Upper lobe of right lung (tissue), 1 donor: Measurements from ENCODE around the gene SMIM36. TPM values are rescaled to one million over a fixed set of nuclear protein-coding genes. Genes with fewer than 3 reads are reported as not detected.

Experiments used
- ATAC-seq: fragments of 200-7000 bp; cut with Tn5 transposase; one replicate; pipeline ENCODE4 v1.9.1; 2020; ENCODE audit warnings: mild to moderate bottlenecking, moderate library complexity
- DNase-seq: peaks from one replicate; pipeline ENCODE4 v3.0.0-alpha.2; 2020
- H3K27ac ChIP-seq: fragments of 200-600 bp; one replicate; pipeline ENCODE4 v1.8.0; 2022
- H3K27me3 ChIP-seq: fragments of 200-600 bp; one replicate; pipeline ENCODE4 v1.8.0; 2022; ENCODE audit warnings: mild to moderate bottlenecking
- H3K36me3 ChIP-seq: fragments of 200-600 bp; one replicate; pipeline ENCODE4 v1.8.0; 2022
- H3K4me1 ChIP-seq: fragments of 200-600 bp; one replicate; pipeline ENCODE4 v1.8.0; 2022
- H3K4me3 ChIP-seq: fragments of 200-600 bp; one replicate; pipeline ENCODE4 v1.8.0; 2022; ENCODE audit warnings: mild to moderate bottlenecking
- H3K9me3 ChIP-seq: fragments of 200-600 bp; one replicate; pipeline ENCODE4 v1.8.0; 2022
- CTCF ChIP-seq: fragments of 200-600 bp; IDR thresholded peaks from one replicate; pipeline ENCODE4 v1.8.0; 2022; ENCODE audit warnings: antibody characterized with exemption
- intact Hi-C: fragments of 100-400 bp; cut with DNase I; formaldehyde crosslinking; loops from one replicate; pipeline ENCODE4 v1.11.0; 2022
- total RNA-seq: library from RNA; stranded (reverse); fragmentation: NEBNext Ultra II Directional; extraction: Animal tissue kit (Norgen Biotek cat#: 25700); gene quantifications from one replicate; pipeline ENCODE4 v1.2.1, GENCODE V29; 2021
- donor health status: DM: no; HTN: yes; CAD: no; lungs with severe emphysema.

Gene SMIM36
- total RNA-seq, 1 donor from 2014 or later: not detected

- Histone ChIP-seq H3K36me3 (no peaks in the 10 kb centered on the region), H3K27ac (no peak overlapping the region), H3K4me3 (no peak overlapping the region), H3K9me3 (no peaks in the 10 kb centered on the region), H3K4me1 (no peaks in the 10 kb centered on the region), H3K27me3 (no peaks in the 10 kb centered on the region)
- DNase-seq (no peak), ATAC-seq (no peak)
- intact Hi-C loops: no loop called here
- no peak for TF ChIP-seq CTCF
Measured at GRCh38 chr17:55500103-55500502, 11.1 kb downstream of the SMIM36 start.

GRCh38 chr17:55496094-55496881 is 15.0 kb downstream of the SMIM36 start:
- DNase-seq: no peak
- no peaks in the 10 kb centered on the region for H3K4me1 ChIP-seq
- intact Hi-C loops: no loop called here
- no peaks in the 10 kb centered on the region for H3K27me3 ChIP-seq
- no peaks in the 10 kb centered on the region for H3K36me3 ChIP-seq
- peak overlapping the region; percentile 42 for H3K27ac ChIP-seq
- peak; percentile 70 for ATAC-seq
- no peak for TF ChIP-seq CTCF
- H3K9me3 ChIP-seq: no peaks in the 10 kb centered on the region
- no peak overlapping the region for H3K4me3 ChIP-seq

- Histone ChIP-seq H3K36me3 (no peaks in the 10 kb centered on the region), H3K9me3 (no peaks in the 10 kb centered on the region), H3K4me3 (no peak overlapping the region), H3K27ac (no peak overlapping the region), H3K4me1 (no peaks in the 10 kb centered on the region), H3K27me3 (no peaks in the 10 kb centered on the region)
- no peak for DNase-seq
- intact Hi-C loops: no loop called here
- ATAC-seq: no peak
- TF ChIP-seq CTCF: no peak
Measured at GRCh38 chr17:55495239-55495638, 16.0 kb downstream of the SMIM36 start.

- Histone ChIP-seq H3K36me3 (no peaks in the 10 kb centered on the region), H3K4me1 (no peaks in the 10 kb centered on the region), H3K27me3 (no peaks in the 10 kb centered on the region), H3K4me3 (no peak overlapping the region), H3K27ac (no peak overlapping the region), H3K9me3 (no peaks in the 10 kb centered on the region)
- TF ChIP-seq CTCF: no peak
- DNase-seq (no peak), ATAC-seq (no peak)
- intact Hi-C loops: no loop called here
Measured at GRCh38 chr17:55492781-55493341, 18.4 kb downstream of the SMIM36 start.

GRCh38 chr17:55490376-55490775 is 20.9 kb downstream of the SMIM36 start:
- H3K4me3 ChIP-seq: no peak overlapping the region
- no peak overlapping the region for H3K27ac ChIP-seq
- intact Hi-C loops: no loop called here
- ATAC-seq (no peak), DNase-seq (no peak)
- H3K27me3 ChIP-seq: no peaks in the 10 kb centered on the region
- no peak for TF ChIP-seq CTCF
- H3K9me3 ChIP-seq: no peaks in the 10 kb centered on the region
- no peaks in the 10 kb centered on the region for H3K36me3 ChIP-seq
- no peaks in the 10 kb centered on the region for H3K4me1 ChIP-seq
